ENCODE measurements around the gene CEACAM7.

Gene CEACAM7

DNA sequence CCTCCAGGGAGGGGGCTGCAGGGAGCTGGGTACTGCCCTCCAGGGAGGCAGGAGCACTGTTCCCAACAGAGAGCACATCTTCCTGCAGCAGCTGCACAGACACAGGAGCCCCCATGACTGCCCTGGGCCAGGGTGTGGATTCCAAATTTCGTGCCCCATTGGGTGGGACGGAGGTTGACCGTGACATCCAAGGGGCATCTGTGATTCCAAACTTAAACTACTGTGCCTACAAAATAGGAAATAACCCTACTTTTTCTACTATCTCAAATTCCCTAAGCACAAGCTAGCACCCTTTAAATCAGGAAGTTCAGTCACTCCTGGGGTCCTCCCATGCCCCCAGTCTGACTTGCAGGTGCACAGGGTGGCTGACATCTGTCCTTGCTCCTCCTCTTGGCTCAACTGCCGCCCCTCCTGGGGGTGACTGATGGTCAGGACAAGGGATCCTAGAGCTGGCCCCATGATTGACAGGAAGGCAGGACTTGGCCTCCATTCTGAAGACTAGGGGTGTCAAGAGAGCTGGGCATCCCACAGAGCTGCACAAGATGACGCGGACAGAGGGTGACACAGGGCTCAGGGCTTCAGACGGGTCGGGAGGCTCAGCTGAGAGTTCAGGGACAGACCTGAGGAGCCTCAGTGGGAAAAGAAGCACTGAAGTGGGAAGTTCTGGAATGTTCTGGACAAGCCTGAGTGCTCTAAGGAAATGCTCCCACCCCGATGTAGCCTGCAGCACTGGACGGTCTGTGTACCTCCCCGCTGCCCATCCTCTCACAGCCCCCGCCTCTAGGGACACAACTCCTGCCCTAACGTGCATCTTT is 12.5 kb upstream of the CEACAM7 start:
- no peak overlapping the region for H2AK5ac ChIP-seq (ENCODE audit: low read depth, low read length)
- no peaks in the 10 kb centered on the region for H3K36me3 ChIP-seq (replicated peaks in 1 of 2; ENCODE audit: control insufficient read depth in 2 of 2, insufficient read depth in 2 of 2, low read length in 2 of 2)
- H2BK120ac ChIP-seq (ENCODE audit: low read depth, low read length) = no peak overlapping the region
- H4K8ac ChIP-seq (ENCODE audit: low read depth, low read length) = no peak overlapping the region
- H3K18ac ChIP-seq (ENCODE audit: low read length) = no peak overlapping the region
- H3K9ac ChIP-seq (ENCODE audit: low read depth, low read length, poor library complexity) = no peak overlapping the region
- no peak overlapping the region for H3K27ac ChIP-seq (replicated peaks; ENCODE audit: low read length)
- no peak overlapping the region for H3K4me2 ChIP-seq (ENCODE audit: insufficient read depth, low read length, poor library complexity, severe bottlenecking)
- no peaks in the 10 kb centered on the region for H3K4me1 ChIP-seq (ENCODE audit: control insufficient read depth in 2 of 2, insufficient read depth in 1 of 2, low read depth in 1 of 2, low read length in 2 of 2)
- no peak overlapping the region for H2BK5ac ChIP-seq (ENCODE audit: low read length)
- peaks cover 0 to 26% (median 0%) of the 10 kb centered on the region in 3 experiments for H3K27me3 ChIP-seq (ENCODE audit: control insufficient read depth in 3 of 3, insufficient read depth in 3 of 3, low read depth in 1 of 3, low read length in 3 of 3)
- H4K91ac ChIP-seq (ENCODE audit: low read depth, low read length, poor library complexity) = no peak overlapping the region
- H2BK12ac ChIP-seq (ENCODE audit: low read length) = no peak overlapping the region
- peak overlapping the region in 1 of 2 donors; percentile 56 for H3K4me3 ChIP-seq (ENCODE audit: low read length in 2 of 2)
- H2BK15ac ChIP-seq (ENCODE audit: low read length) = no peak overlapping the region
- no peak overlapping the region for H2AFZ ChIP-seq (ENCODE audit: low read length)
- no peak overlapping the region for H3K4ac ChIP-seq (ENCODE audit: low read length)
- no CpG with 5 or more reads among the region's 13 CpGs for WGBS, 2 donors (ENCODE audit: extremely low coverage in 2 of 2, insufficient read length in 2 of 2, insufficient replicate concordance in 1 of 2)
- H3K14ac ChIP-seq (ENCODE audit: low read length) = no peak overlapping the region
- no peaks in the 10 kb centered on the region for H3K79me1 ChIP-seq (ENCODE audit: low read depth, low read length)
- DNase-seq (ENCODE audit: low spot score) = no peak
- H3K23ac ChIP-seq (ENCODE audit: low read depth, low read length, poor library complexity) = no peak overlapping the region
- peaks cover 0 to 32% of the 10 kb centered on the region in 2 donors for H3K9me3 ChIP-seq (replicated peaks in 1 of 2; ENCODE audit: control insufficient read depth in 2 of 2, insufficient read depth in 1 of 2, low read depth in 1 of 2, low read length in 2 of 2)

GRCh38 chr19:41699968-41700323 is 11.9 kb upstream of the CEACAM7 start:
- Histone ChIP-seq H3K4ac (ENCODE audit: low read length) (no peak overlapping the region), H3K27me3 (ENCODE audit: control insufficient read depth in 3 of 3, insufficient read depth in 3 of 3, low read depth in 1 of 3, low read length in 3 of 3) (peaks cover 0 to 20% (median 0%) of the 10 kb centered on the region in 3 experiments), H3K9ac (ENCODE audit: low read depth, low read length, poor library complexity) (peak overlapping the region; percentile 60), H3K18ac (ENCODE audit: low read length) (no peak overlapping the region), H3K4me1 (ENCODE audit: control insufficient read depth in 2 of 2, insufficient read depth in 1 of 2, low read depth in 1 of 2, low read length in 2 of 2) (no peaks in the 10 kb centered on the region), H3K27ac (replicated peaks; ENCODE audit: low read length) (no peak overlapping the region), H4K91ac (ENCODE audit: low read depth, low read length, poor library complexity) (no peak overlapping the region), H4K8ac (ENCODE audit: low read depth, low read length) (peak overlapping the region; percentile 3), H3K4me3 (ENCODE audit: low read length in 2 of 2) (no peak overlapping the region), H3K36me3 (replicated peaks in 1 of 2; ENCODE audit: control insufficient read depth in 2 of 2, insufficient read depth in 2 of 2, low read length in 2 of 2) (no peaks in the 10 kb centered on the region), H2AFZ (ENCODE audit: low read length) (no peak overlapping the region), H2BK15ac (ENCODE audit: low read length) (no peak overlapping the region), H2BK120ac (ENCODE audit: low read depth, low read length) (no peak overlapping the region), H3K9me3 (replicated peaks in 1 of 2; ENCODE audit: control insufficient read depth in 2 of 2, insufficient read depth in 1 of 2, low read depth in 1 of 2, low read length in 2 of 2) (peaks cover 0 to 36% of the 10 kb centered on the region in 2 donors), H3K79me1 (ENCODE audit: low read depth, low read length) (no peaks in the 10 kb centered on the region), H2BK5ac (ENCODE audit: low read length) (no peak overlapping the region), H3K4me2 (ENCODE audit: insufficient read depth, low read length, poor library complexity, severe bottlenecking) (no peak overlapping the region), H3K23ac (ENCODE audit: low read depth, low read length, poor library complexity) (no peak overlapping the region), H2AK5ac (ENCODE audit: low read depth, low read length) (no peak overlapping the region), H3K14ac (ENCODE audit: low read length) (no peak overlapping the region), H2BK12ac (ENCODE audit: low read length) (no peak overlapping the region)
- WGBS, 2 donors (ENCODE audit: extremely low coverage in 2 of 2, insufficient read length in 2 of 2, insufficient replicate concordance in 1 of 2) = no CpG with 5 or more reads among the region's 2 CpGs
- no peak for DNase-seq (ENCODE audit: low spot score)

GRCh38 chr19:41699231-41699967 is 11.3 kb upstream of the CEACAM7 start:
- DNase-seq (ENCODE audit: low spot score) = no peak
- H2BK120ac ChIP-seq (ENCODE audit: low read depth, low read length) = no peak overlapping the region
- H2AK5ac ChIP-seq (ENCODE audit: low read depth, low read length) = no peak overlapping the region
- H4K91ac ChIP-seq (ENCODE audit: low read depth, low read length, poor library complexity) = no peak overlapping the region
- H2BK5ac ChIP-seq (ENCODE audit: low read length) = no peak overlapping the region
- H3K4me3 ChIP-seq (ENCODE audit: low read length in 2 of 2) = no peak overlapping the region
- H3K27ac ChIP-seq (replicated peaks; ENCODE audit: low read length) = no peak overlapping the region
- H2AFZ ChIP-seq (ENCODE audit: low read length) = no peak overlapping the region
- H2BK15ac ChIP-seq (ENCODE audit: low read length) = no peak overlapping the region
- H3K9ac ChIP-seq (ENCODE audit: low read depth, low read length, poor library complexity) = peak overlapping the region; percentile 60
- H3K23ac ChIP-seq (ENCODE audit: low read depth, low read length, poor library complexity) = peak overlapping the region; percentile 65
- H3K4me1 ChIP-seq (ENCODE audit: control insufficient read depth in 2 of 2, insufficient read depth in 1 of 2, low read depth in 1 of 2, low read length in 2 of 2) = no peaks in the 10 kb centered on the region
- H3K36me3 ChIP-seq (replicated peaks in 1 of 2; ENCODE audit: control insufficient read depth in 2 of 2, insufficient read depth in 2 of 2, low read length in 2 of 2) = no peaks in the 10 kb centered on the region
- H3K4me2 ChIP-seq (ENCODE audit: insufficient read depth, low read length, poor library complexity, severe bottlenecking) = no peak overlapping the region
- H3K18ac ChIP-seq (ENCODE audit: low read length) = no peak overlapping the region
- H4K8ac ChIP-seq (ENCODE audit: low read depth, low read length) = no peak overlapping the region
- H3K79me1 ChIP-seq (ENCODE audit: low read depth, low read length) = no peaks in the 10 kb centered on the region
- no peak overlapping the region for H3K14ac ChIP-seq (ENCODE audit: low read length)
- peaks cover 0 to 16% (median 0%) of the 10 kb centered on the region in 3 experiments for H3K27me3 ChIP-seq (ENCODE audit: control insufficient read depth in 3 of 3, insufficient read depth in 3 of 3, low read depth in 1 of 3, low read length in 3 of 3)
- H3K9me3 ChIP-seq (replicated peaks in 1 of 2; ENCODE audit: control insufficient read depth in 2 of 2, insufficient read depth in 1 of 2, low read depth in 1 of 2, low read length in 2 of 2) = peaks cover 0 to 41% of the 10 kb centered on the region in 2 donors
- no peak overlapping the region for H2BK12ac ChIP-seq (ENCODE audit: low read length)
- H3K4ac ChIP-seq (ENCODE audit: low read length) = no peak overlapping the region
- no CpG with 5 or more reads among the region's 17 CpGs for WGBS, 2 donors (ENCODE audit: extremely low coverage in 2 of 2, insufficient read length in 2 of 2, insufficient replicate concordance in 1 of 2)

DNA sequence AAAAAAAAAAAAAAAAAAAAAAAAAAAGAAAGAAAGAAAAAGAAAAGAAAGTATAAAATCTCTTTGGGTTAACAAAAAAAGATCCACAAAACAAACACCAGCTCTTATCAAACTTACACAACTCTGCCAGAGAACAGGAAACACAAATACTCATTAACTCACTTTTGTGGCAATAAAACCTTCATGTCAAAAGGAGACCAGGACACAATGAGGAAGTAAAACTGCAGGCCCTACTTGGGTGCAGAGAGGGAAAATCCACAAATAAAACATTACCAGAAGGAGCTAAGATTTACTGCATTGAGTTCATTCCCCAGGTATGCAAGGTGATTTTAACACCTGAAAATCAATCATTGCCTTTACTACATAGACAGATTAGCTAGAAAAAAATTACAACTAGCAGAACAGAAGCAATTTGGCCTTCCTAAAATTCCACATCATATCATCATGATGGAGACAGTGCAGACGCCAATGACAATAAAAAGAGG is 10.7 kb upstream of the CEACAM7 start:
- Histone ChIP-seq H3K4ac (ENCODE audit: low read length) (no peak overlapping the region), H2BK5ac (ENCODE audit: low read length) (no peak overlapping the region), H3K9ac (ENCODE audit: low read depth, low read length, poor library complexity) (no peak overlapping the region), H3K4me1 (ENCODE audit: control insufficient read depth in 2 of 2, insufficient read depth in 1 of 2, low read depth in 1 of 2, low read length in 2 of 2) (no peaks in the 10 kb centered on the region), H4K8ac (ENCODE audit: low read depth, low read length) (no peak overlapping the region), H2BK120ac (ENCODE audit: low read depth, low read length) (no peak overlapping the region), H3K27me3 (ENCODE audit: control insufficient read depth in 3 of 3, insufficient read depth in 3 of 3, low read depth in 1 of 3, low read length in 3 of 3) (peaks cover 0 to 10% (median 0%) of the 10 kb centered on the region in 3 experiments), H2BK15ac (ENCODE audit: low read length) (no peak overlapping the region), H3K79me1 (ENCODE audit: low read depth, low read length) (no peaks in the 10 kb centered on the region), H3K27ac (replicated peaks; ENCODE audit: low read length) (no peak overlapping the region), H3K4me3 (ENCODE audit: low read length in 2 of 2) (no peak overlapping the region), H2BK12ac (ENCODE audit: low read length) (no peak overlapping the region), H4K91ac (ENCODE audit: low read depth, low read length, poor library complexity) (no peak overlapping the region), H3K18ac (ENCODE audit: low read length) (no peak overlapping the region), H3K23ac (ENCODE audit: low read depth, low read length, poor library complexity) (no peak overlapping the region), H2AK5ac (ENCODE audit: low read depth, low read length) (no peak overlapping the region), H3K9me3 (replicated peaks in 1 of 2; ENCODE audit: control insufficient read depth in 2 of 2, insufficient read depth in 1 of 2, low read depth in 1 of 2, low read length in 2 of 2) (peaks cover 0 to 43% of the 10 kb centered on the region in 2 donors), H3K14ac (ENCODE audit: low read length) (no peak overlapping the region), H3K4me2 (ENCODE audit: insufficient read depth, low read length, poor library complexity, severe bottlenecking) (no peak overlapping the region), H3K36me3 (replicated peaks in 1 of 2; ENCODE audit: control insufficient read depth in 2 of 2, insufficient read depth in 2 of 2, low read length in 2 of 2) (no peaks in the 10 kb centered on the region), H2AFZ (ENCODE audit: low read length) (no peak overlapping the region)
- WGBS, 2 donors (ENCODE audit: extremely low coverage in 2 of 2, insufficient read length in 2 of 2, insufficient replicate concordance in 1 of 2) = no CpG with 5 or more reads among the region's 1 CpG
- no peak for DNase-seq (ENCODE audit: low spot score)

All from neuronal stem cell (in vitro differentiated cells).